Natural killer cell (primary cell): Measurements from ENCODE around the gene MITF. TPM values are rescaled to one million over a fixed set of nuclear protein-coding genes. Genes with fewer than 3 reads are reported as not detected.

Experiments
- ATAC-seq, 3 donors: fragments of 150-1000 bp in 2 of 3; fragments of 200-7000 bp in 1 of 3; cut with Tn5 transposase; 1 replicate in 1 of 3; 2 replicates in 2 of 3; pipeline ENCODE4 v1.10.0; 2021; ENCODE audit warnings: mild to moderate bottlenecking in 2 of 3, moderate library complexity in 2 of 3
- DNase-seq, 2 donors: peaks; one replicate each; pipeline versions ENCODE4 v3.0.0 to v3.0.0-alpha.2; 2013 to 2021; ENCODE audit warnings: mixed read lengths in 1 of 2
- H3K27ac ChIP-seq: one replicate; pipeline ENCODE4 v1.5.1; 2013; ENCODE audit warnings: mild to moderate bottlenecking, low read length
- H3K27me3 ChIP-seq: one replicate; pipeline ENCODE4 v1.6.1; 2013; ENCODE audit warnings: low read length; ENCODE audit not compliant: control insufficient read depth, insufficient read depth
- H3K36me3 ChIP-seq: one replicate; pipeline ENCODE4 v1.6.1; 2013; ENCODE audit warnings: low read length; ENCODE audit not compliant: control insufficient read depth, insufficient read depth
- H3K4me1 ChIP-seq: one replicate; pipeline ENCODE4 v1.6.1; 2013; ENCODE audit warnings: low read length; ENCODE audit not compliant: control insufficient read depth, insufficient read depth
- H3K4me3 ChIP-seq: one replicate; pipeline ENCODE4 v1.5.1; 2013; ENCODE audit warnings: low read length
- H3K9me3 ChIP-seq: one replicate; pipeline ENCODE4 v1.6.1; 2013; ENCODE audit warnings: low read length; ENCODE audit not compliant: control insufficient read depth, insufficient read depth
- H3K27ac Mint-ChIP-seq, 2 donors: one replicate each; pipeline ENCODE4 v1.8.0; 2022; ENCODE audit warnings: mild to moderate bottlenecking in 2 of 2, mixed read lengths in 2 of 2, moderate library complexity in 1 of 2
- H3K27me3 Mint-ChIP-seq, 2 donors: one replicate each; pipeline ENCODE4 v1.8.0; 2022; ENCODE audit warnings: low read depth in 2 of 2, mixed read lengths in 2 of 2
- H3K36me3 Mint-ChIP-seq: one replicate; pipeline ENCODE4 v1.8.0; 2022; ENCODE audit warnings: mixed read lengths
- H3K4me1 Mint-ChIP-seq, 2 donors: one replicate each; pipeline ENCODE4 v1.8.0; 2022; ENCODE audit warnings: mixed read lengths in 2 of 2
- H3K4me3 Mint-ChIP-seq: one replicate; pipeline ENCODE4 v1.8.0; 2022; ENCODE audit warnings: mild to moderate bottlenecking, moderate library complexity, mixed read lengths
- H3K9me3 Mint-ChIP-seq, 2 donors: one replicate each; pipeline ENCODE4 v1.8.0; 2022; ENCODE audit warnings: mixed read lengths in 2 of 2
- CTCF ChIP-seq: fragments of 200-600 bp; IDR thresholded peaks from one replicate; pipeline ENCODE4 v1.8.0; 2022; ENCODE audit warnings: antibody characterized with exemption
- WGBS: methylation state at CpG from one replicate; pipeline ENCODE4 v1.1.7; 2013; ENCODE audit warnings: missing lambda C conversion rate; ENCODE audit not compliant: insufficient coverage; 5-methylcytosine and 5-hydroxymethylcytosine counted together
- intact Hi-C: fragments of 100-400 bp; cut with micrococcal nuclease; formaldehyde crosslinking; loops from one replicate; pipeline ENCODE4 v1.14.2; 2022
- total RNA-seq, 4 donors: library from RNA; stranded (reverse); fragments of 120-200 nt in 1 of 4; gene quantifications; one replicate each; pipeline versions ENCODE4 v1.2.3 to v1.2.4, GENCODE V29; 2013 to 2022

The MITF gene
- total RNA-seq, 3 donors from 2014 or later (not counting 1 experiment from before 2014, with no cell fraction given) = 0.23 to 1.5 (median 0.54) TPM

- Histone ChIP-seq H3K27ac (no peak overlapping the region), H3K36me3 (no peaks in the 10 kb centered on the region), H3K4me3 (no peak overlapping the region), H3K9me3 (no peaks in the 10 kb centered on the region), H3K27me3 (no peaks in the 10 kb centered on the region), H3K4me1 (no peaks in the 10 kb centered on the region)
- H3K27ac Mint-ChIP-seq = no peak overlapping the region
- H3K27me3 Mint-ChIP-seq = no peaks in the 10 kb centered on the region
- H3K36me3 Mint-ChIP-seq = no peaks in the 10 kb centered on the region
- no peaks in the 10 kb centered on the region for H3K9me3 Mint-ChIP-seq
- no peaks in the 10 kb centered on the region for H3K4me1 Mint-ChIP-seq
- DNase-seq (no peak), ATAC-seq (no peak)
- H3K4me3 Mint-ChIP-seq = no peak overlapping the region
- intact Hi-C loops = no loop called here
- no peak for TF ChIP-seq CTCF
- 93% methylated on average over 13 of the region's 14 CpGs for whole genome bisulfite sequencing
Measured at GRCh38 chr3:69879051-69879450, 139.8 kb downstream of the MITF start.

- DNase-seq = no peak
- no peaks in the 10 kb centered on the region for H3K4me1 Mint-ChIP-seq
- H3K27ac Mint-ChIP-seq = no peak overlapping the region
- Histone ChIP-seq H3K36me3 (no peaks in the 10 kb centered on the region), H3K27ac (no peak overlapping the region), H3K27me3 (no peaks in the 10 kb centered on the region), H3K9me3 (no peaks in the 10 kb centered on the region), H3K4me1 (no peaks in the 10 kb centered on the region), H3K4me3 (no peak overlapping the region)
- ATAC-seq = no peak
- H3K36me3 Mint-ChIP-seq = no peaks in the 10 kb centered on the region
- intact Hi-C loops = no loop called here
- no peak overlapping the region for H3K4me3 Mint-ChIP-seq
- TF ChIP-seq CTCF = no peak
- H3K9me3 Mint-ChIP-seq = peaks cover 0 to 2% of the 10 kb centered on the region in 2 donors
- WGBS = 86% methylated on average over 2 of the region's 4 CpGs
- no peaks in the 10 kb centered on the region for H3K27me3 Mint-ChIP-seq
Measured at GRCh38 chr3:69880069-69880640, 140.9 kb downstream of the MITF start.

- Histone ChIP-seq H3K4me1 (no peaks in the 10 kb centered on the region), H3K27ac (no peak overlapping the region), H3K9me3 (no peaks in the 10 kb centered on the region), H3K27me3 (no peaks in the 10 kb centered on the region), H3K4me3 (no peak overlapping the region), H3K36me3 (no peaks in the 10 kb centered on the region)
- peaks cover 0 to 2% of the 10 kb centered on the region in 2 donors for H3K9me3 Mint-ChIP-seq
- H3K4me3 Mint-ChIP-seq = no peak overlapping the region
- no peak for TF ChIP-seq CTCF
- H3K27ac Mint-ChIP-seq = no peak overlapping the region
- no peaks in the 10 kb centered on the region for H3K4me1 Mint-ChIP-seq
- no CpG with 5 or more reads among the region's 1 CpG for WGBS
- H3K27me3 Mint-ChIP-seq = no peaks in the 10 kb centered on the region
- no peak for DNase-seq
- H3K36me3 Mint-ChIP-seq = no peaks in the 10 kb centered on the region
- intact Hi-C loops = no loop called here
- ATAC-seq = no peak
Measured at GRCh38 chr3:69881051-69881450, 141.8 kb downstream of the MITF start.
